KOPT-K1 (cell line): ENCODE data around the gene TSHB.

Experiments used
- H3K27ac ChIP-seq: fragments of 200-600 bp; sonication (generic); 2 replicates; pipeline ENCODE4 v1.5.1; 2016; ENCODE audit warnings: antibody characterized with exemption, mild to moderate bottlenecking, low read depth, low read length; ENCODE audit not compliant: poor library complexity, severe bottlenecking
- H3K36me3 ChIP-seq: fragments of 200-600 bp; sonication (generic); 2 replicates; pipeline ENCODE4 v1.5.1; 2017; ENCODE audit warnings: antibody characterized with exemption, mild to moderate bottlenecking, low read length, moderate library complexity; ENCODE audit not compliant: insufficient read depth
- H3K9me3 ChIP-seq: fragments of 200-600 bp; sonication (generic); 2 replicates; pipeline ENCODE4 v1.5.1; 2017; ENCODE audit warnings: antibody characterized with exemption, low read length, mild to moderate bottlenecking; ENCODE audit not compliant: insufficient read depth, poor library complexity, severe bottlenecking

Gene TSHB

GRCh38 chr1:115041654-115042053 is 12.0 kb downstream of the TSHB start:
- Histone ChIP-seq H3K27ac (no peak overlapping the region), H3K9me3 (peaks cover 4% of the 10 kb centered on the region), H3K36me3 (no peaks in the 10 kb centered on the region)

GRCh38 chr1:115046751-115047150 is 17.1 kb downstream of the TSHB start:
- peaks cover 4% of the 10 kb centered on the region for H3K9me3 ChIP-seq
- no peaks in the 10 kb centered on the region for H3K36me3 ChIP-seq
- H3K27ac ChIP-seq = no peak overlapping the region

GRCh38 chr1:115051850-115052249 is 22.2 kb downstream of the TSHB start:
- Histone ChIP-seq H3K36me3 (no peaks in the 10 kb centered on the region), H3K9me3 (no peaks in the 10 kb centered on the region), H3K27ac (no peak overlapping the region)

GRCh38 chr1:115052454-115053083 is 22.9 kb downstream of the TSHB start:
- Histone ChIP-seq H3K27ac (no peak overlapping the region), H3K36me3 (no peaks in the 10 kb centered on the region), H3K9me3 (no peaks in the 10 kb centered on the region)

- no peaks in the 10 kb centered on the region for H3K36me3 ChIP-seq
- H3K9me3 ChIP-seq = no peaks in the 10 kb centered on the region
- no peak overlapping the region for H3K27ac ChIP-seq
These were observed 26.8 kb downstream of the TSHB start for GRCh38 chr1:115056395-115056798.

GRCh38 chr1:115057661-115058254 is 28.1 kb downstream of the TSHB start:
- Histone ChIP-seq H3K27ac (no peak overlapping the region), H3K36me3 (no peaks in the 10 kb centered on the region), H3K9me3 (no peaks in the 10 kb centered on the region)

GRCh38 chr1:115059316-115059715 is 29.7 kb downstream of the TSHB start:
- H3K36me3 ChIP-seq = no peaks in the 10 kb centered on the region
- H3K27ac ChIP-seq = no peak overlapping the region
- H3K9me3 ChIP-seq = no peaks in the 10 kb centered on the region

GRCh38 chr1:115060501-115060900 is 30.9 kb downstream of the TSHB start:
- Histone ChIP-seq H3K27ac (no peak overlapping the region), H3K9me3 (no peaks in the 10 kb centered on the region)

GRCh38 chr1:115062542-115063004 is 32.9 kb downstream of the TSHB start:
- Histone ChIP-seq H3K9me3 (no peaks in the 10 kb centered on the region), H3K27ac (peak overlapping the region; percentile 73)

More at GRCh38 chr1:115060501-115060900, 30.9 kb downstream of the TSHB start:
- H3K36me3 ChIP-seq = no peaks in the 10 kb centered on the region

GRCh38 chr1:115063228-115063901 is 33.7 kb downstream of the TSHB start:
- Histone ChIP-seq H3K9me3 (no peaks in the 10 kb centered on the region), H3K27ac (peak overlapping the region; percentile 73), H3K36me3 (no peaks in the 10 kb centered on the region)

More at GRCh38 chr1:115062542-115063004, 32.9 kb downstream of the TSHB start:
- H3K36me3 ChIP-seq = no peaks in the 10 kb centered on the region

- Histone ChIP-seq H3K36me3 (no peaks in the 10 kb centered on the region), H3K9me3 (no peaks in the 10 kb centered on the region), H3K27ac (no peak overlapping the region)
These were observed 34.8 kb downstream of the TSHB start for GRCh38 chr1:115064461-115064860.

- H3K27ac ChIP-seq = no peak overlapping the region
- H3K9me3 ChIP-seq = no peaks in the 10 kb centered on the region
- H3K36me3 ChIP-seq = no peaks in the 10 kb centered on the region
These were observed 35.4 kb downstream of the TSHB start for GRCh38 chr1:115065021-115065420.

- no peak overlapping the region for H3K27ac ChIP-seq
- H3K36me3 ChIP-seq = no peaks in the 10 kb centered on the region
- no peaks in the 10 kb centered on the region for H3K9me3 ChIP-seq
These were observed 37.7 kb downstream of the TSHB start for GRCh38 chr1:115067161-115067859.

- H3K9me3 ChIP-seq = no peaks in the 10 kb centered on the region
- no peaks in the 10 kb centered on the region for H3K36me3 ChIP-seq
- H3K27ac ChIP-seq = no peak overlapping the region
These were observed 39.4 kb downstream of the TSHB start for GRCh38 chr1:115068826-115069585.
